Stimulated activated CD4-positive, alpha-beta T cell treated with anti-CD3 and anti-CD28 coated beads, Interleukin-2, amount 100 ng/mL, for 48 hours (primary cell): Measurements from ENCODE around the gene NOL4L.

ENCODE experiments used
- DNase-seq, 2 donors: peaks; one replicate each; pipeline ENCODE4 v3.0.0-alpha.2; 2020

Gene NOL4L

GRCh38 chr20:32480371-32481241, 104.5 kb downstream of the NOL4L start:
- no peak for DNase-seq

- DNase-seq, result no peak
These were observed 105.4 kb downstream of the NOL4L start for GRCh38 chr20:32479697-32480171.

GRCh38 chr20:32479012-32479411, 106.1 kb downstream of the NOL4L start:
- DNase-seq, result no peak

GRCh38 chr20:32478576-32478975, 106.6 kb downstream of the NOL4L start:
- no peak for DNase-seq

- no peak for DNase-seq
These were observed 107.3 kb downstream of the NOL4L start for GRCh38 chr20:32477594-32478512.

GRCh38 chr20:32476684-32477593, 108.2 kb downstream of the NOL4L start:
- DNase-seq, result no peak

- DNase-seq, result no peak
These were observed 109.9 kb downstream of the NOL4L start for GRCh38 chr20:32474967-32475811.

- no peak for DNase-seq
These were observed 110.5 kb downstream of the NOL4L start for GRCh38 chr20:32474717-32474966.

GRCh38 chr20:32474009-32474716, 111.0 kb downstream of the NOL4L start:
- no peak for DNase-seq

- DNase-seq, result no peak
These were observed 111.7 kb downstream of the NOL4L start for GRCh38 chr20:32473231-32474008.

- DNase-seq, result no peak
These were observed 112.4 kb downstream of the NOL4L start for GRCh38 chr20:32472581-32473207.

- DNase-seq, result no peak
These were observed 114.2 kb downstream of the NOL4L start for GRCh38 chr20:32470940-32471339.

GRCh38 chr20:32470025-32470861, 114.9 kb downstream of the NOL4L start:
- DNase-seq, result no peak

- no peak for DNase-seq
These were observed 116.3 kb downstream of the NOL4L start for GRCh38 chr20:32468860-32469259.

- DNase-seq, result no peak
These were observed 116.9 kb downstream of the NOL4L start for GRCh38 chr20:32468313-32468640.

GRCh38 chr20:32467506-32468312, 117.4 kb downstream of the NOL4L start:
- DNase-seq, result no peak

- DNase-seq, result no peak
These were observed 118.2 kb downstream of the NOL4L start for GRCh38 chr20:32466739-32467505.
